Fibroblast of lung (primary cell): ENCODE results near the gene TCHP. TPM values are rescaled to one million over a fixed set of nuclear protein-coding genes. Genes with fewer than 3 reads are reported as not detected.

ENCODE experiments used
- DNase-seq, 2 donors: peaks; one replicate each; pipeline versions ENCODE4 v3.0.0 to v3.0.0-alpha.2; 2010; ENCODE audit warnings: low read depth in 2 of 2
- H2AFZ ChIP-seq: 2 replicates; pipeline ENCODE4 v1.5.1; 2012; ENCODE audit warnings: low read length, control low read depth, inconsistent platforms
- H3K27ac ChIP-seq: 2 replicates; pipeline ENCODE4 v1.5.1; 2011; ENCODE audit warnings: low read length, control low read depth; ENCODE audit not compliant: insufficient read depth
- H3K27me3 ChIP-seq: 2 replicates; pipeline ENCODE4 v1.5.1; 2011; ENCODE audit warnings: mild to moderate bottlenecking, low read length; ENCODE audit not compliant: control insufficient read depth, insufficient read depth
- H3K36me3 ChIP-seq: 2 replicates; pipeline ENCODE4 v1.5.1; 2011; ENCODE audit warnings: low read length; ENCODE audit not compliant: control insufficient read depth, insufficient read depth
- H3K4me1 ChIP-seq: 2 replicates; pipeline ENCODE4 v1.5.1; 2011; ENCODE audit warnings: low read length; ENCODE audit not compliant: control insufficient read depth, insufficient read depth; ENCODE audit errors: extremely low read depth
- H3K4me2 ChIP-seq: 2 replicates; pipeline ENCODE4 v1.5.1; 2011; ENCODE audit warnings: low read length, control low read depth; ENCODE audit not compliant: insufficient read depth; ENCODE audit errors: extremely low read depth
- H3K4me3 ChIP-seq, 4 experiments: fragments of 200-600 bp in 1 of 4; sonication (generic) in 1 of 4; replicated peaks in 1 of 4; 2 replicates each; pipeline ENCODE4 v1.5.1; 2011 to 2016; ENCODE audit warnings: low read length in 4 of 4, low read depth in 3 of 4, mild to moderate bottlenecking in 3 of 4, control low read depth in 2 of 4, inconsistent platforms in 1 of 4, mixed read lengths in 1 of 4; ENCODE audit not compliant: insufficient read depth in 1 of 4; ENCODE audit errors: control extremely low read depth in 1 of 4
- H3K79me2 ChIP-seq: 2 replicates; pipeline ENCODE4 v1.5.1; 2012; ENCODE audit warnings: mild to moderate bottlenecking, low read length, inconsistent platforms; ENCODE audit not compliant: control insufficient read depth, insufficient read depth
- H3K9ac ChIP-seq: 2 replicates; pipeline ENCODE4 v1.5.1; 2011; ENCODE audit warnings: mild to moderate bottlenecking, low read length, control low read depth; ENCODE audit not compliant: insufficient read depth
- H3K9me3 ChIP-seq: 2 replicates; pipeline ENCODE4 v1.5.1; 2012; ENCODE audit warnings: low read depth, low read length; ENCODE audit not compliant: control insufficient read depth, insufficient read depth
- H4K20me1 ChIP-seq: 2 replicates; pipeline ENCODE4 v1.5.1; 2011; ENCODE audit warnings: low read length; ENCODE audit not compliant: control insufficient read depth, insufficient read depth; ENCODE audit errors: extremely low read depth
- EZH2 ChIP-seq: IDR thresholded peaks from 2 replicates; pipeline ENCODE4 v1.5.1; 2012; ENCODE audit warnings: low read length, control low read depth, mild to moderate bottlenecking; ENCODE audit errors: missing control alignments
- polyA plus RNA-seq, 2 donors: library from polyadenylated mRNA; depleted of rRNA in 1 of 2; stranded (reverse) in 1 of 2; unstranded in 1 of 2; fragments of >200 nt; gene quantifications; 2 replicates each; pipeline ENCODE4 v1.2.1, GENCODE V29; 2011 to 2012; ENCODE audit warnings: missing spikeins in 1 of 2
- total RNA-seq: library from RNA; depleted of rRNA; stranded (reverse); fragments of >200 nt; gene quantifications from 2 replicates; pipeline ENCODE4 v1.2.1, GENCODE V29; 2014
- TF ChIP-seq, protein P1 (sequence below), 2 donors: IDR thresholded peaks in 1 of 2; conservative IDR thresholded peaks in 1 of 2; 1 replicate in 1 of 2; 2 replicates in 1 of 2; pipeline ENCODE4 v1.5.1; 2011 to 2012; ENCODE audit warnings: low read length in 2 of 2, control low read depth in 1 of 2, inconsistent platforms in 1 of 2, low read depth in 1 of 2, mild to moderate bottlenecking in 1 of 2

The TCHP gene
- total and polyA plus RNA-seq, 2 donors (not counting 1 experiment from before 2014, with no cell fraction given) = 9.4 to 10.3 TPM

DNA sequence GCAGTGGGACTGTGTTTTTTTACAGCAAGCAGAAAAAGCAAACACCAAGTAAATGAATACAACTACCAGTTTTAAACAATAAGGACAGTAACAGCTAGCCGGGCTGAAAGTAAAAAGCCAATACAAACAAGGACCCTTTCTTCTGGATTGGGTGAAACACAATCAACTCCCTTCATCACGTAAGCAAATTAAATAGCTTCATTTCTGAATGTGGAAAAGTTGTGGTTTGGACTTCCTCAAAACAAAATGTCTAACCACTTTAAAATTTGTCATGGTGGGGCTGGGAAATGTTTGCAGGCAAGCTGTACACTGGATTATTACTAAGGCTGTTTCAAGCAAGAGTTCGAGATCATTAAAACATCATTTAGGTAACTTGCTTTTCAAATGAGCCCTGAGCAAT is 47.4 kb downstream of the TCHP start:
- Histone ChIP-seq H3K27me3 (no peaks in the 10 kb centered on the region), H3K4me1 (peaks cover 52% of the 10 kb centered on the region), H4K20me1 (no peaks in the 10 kb centered on the region), H3K36me3 (peaks cover 12% of the 10 kb centered on the region), H3K27ac (peak overlapping the region; percentile 76), H3K4me2 (peak overlapping the region; percentile 26), H2AFZ (no peak overlapping the region), H3K9me3 (no peaks in the 10 kb centered on the region), H3K4me3 (no peak overlapping the region), H3K79me2 (no peaks in the 10 kb centered on the region), H3K9ac (no peak overlapping the region)
- TF ChIP-seq, protein P1, sequence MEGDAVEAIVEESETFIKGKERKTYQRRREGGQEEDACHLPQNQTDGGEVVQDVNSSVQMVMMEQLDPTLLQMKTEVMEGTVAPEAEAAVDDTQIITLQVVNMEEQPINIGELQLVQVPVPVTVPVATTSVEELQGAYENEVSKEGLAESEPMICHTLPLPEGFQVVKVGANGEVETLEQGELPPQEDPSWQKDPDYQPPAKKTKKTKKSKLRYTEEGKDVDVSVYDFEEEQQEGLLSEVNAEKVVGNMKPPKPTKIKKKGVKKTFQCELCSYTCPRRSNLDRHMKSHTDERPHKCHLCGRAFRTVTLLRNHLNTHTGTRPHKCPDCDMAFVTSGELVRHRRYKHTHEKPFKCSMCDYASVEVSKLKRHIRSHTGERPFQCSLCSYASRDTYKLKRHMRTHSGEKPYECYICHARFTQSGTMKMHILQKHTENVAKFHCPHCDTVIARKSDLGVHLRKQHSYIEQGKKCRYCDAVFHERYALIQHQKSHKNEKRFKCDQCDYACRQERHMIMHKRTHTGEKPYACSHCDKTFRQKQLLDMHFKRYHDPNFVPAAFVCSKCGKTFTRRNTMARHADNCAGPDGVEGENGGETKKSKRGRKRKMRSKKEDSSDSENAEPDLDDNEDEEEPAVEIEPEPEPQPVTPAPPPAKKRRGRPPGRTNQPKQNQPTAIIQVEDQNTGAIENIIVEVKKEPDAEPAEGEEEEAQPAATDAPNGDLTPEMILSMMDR (conservative IDR thresholded peaks at IDR 0.05 in 1 of 2, IDR thresholded peaks at IDR 0.05 in 1 of 2; ENCODE audit: low read depth in 1 of 2, low read length in 2 of 2) = no peak
- no peak for TF ChIP-seq EZH2
- peak; percentile 54 to 92 for DNase-seq

DNA sequence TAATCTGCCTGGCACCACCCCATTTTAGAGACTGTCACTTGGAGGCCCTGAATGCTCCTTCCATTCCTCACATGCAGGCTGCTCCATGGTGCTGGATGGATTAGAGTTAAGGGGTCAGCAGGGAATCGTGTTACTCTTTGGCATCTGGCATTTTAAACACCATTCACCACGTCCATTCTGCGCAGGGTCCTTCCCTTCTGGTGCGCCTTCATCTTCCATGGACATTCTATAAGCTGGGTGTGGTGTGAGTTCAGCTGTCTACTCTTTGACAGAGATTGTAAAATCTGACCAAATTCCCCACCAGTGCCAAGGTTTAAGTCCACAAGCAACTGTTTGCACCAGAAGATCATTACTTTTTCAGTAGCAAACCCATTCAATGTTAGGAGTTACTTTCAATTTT is 48.3 kb downstream of the TCHP start:
- H3K27me3 ChIP-seq = no peaks in the 10 kb centered on the region
- TF ChIP-seq, protein P1 (conservative IDR thresholded peaks at IDR 0.05 in 1 of 2, IDR thresholded peaks at IDR 0.05 in 1 of 2; ENCODE audit: low read depth in 1 of 2, low read length in 2 of 2) = no peak
- TF ChIP-seq EZH2 = no peak
- H3K4me2 ChIP-seq = peak overlapping the region; percentile 66
- H3K4me1 ChIP-seq = peaks cover 60% of the 10 kb centered on the region
- no peaks in the 10 kb centered on the region for H4K20me1 ChIP-seq
- H3K79me2 ChIP-seq = no peaks in the 10 kb centered on the region
- peaks cover 14% of the 10 kb centered on the region for H3K36me3 ChIP-seq
- H3K9me3 ChIP-seq = no peaks in the 10 kb centered on the region
- H2AFZ ChIP-seq = no peak overlapping the region
- H3K27ac ChIP-seq = peak overlapping the region; percentile 76
- no peak overlapping the region for H3K9ac ChIP-seq
- no peak overlapping the region for H3K4me3 ChIP-seq
- no peak for DNase-seq

DNA sequence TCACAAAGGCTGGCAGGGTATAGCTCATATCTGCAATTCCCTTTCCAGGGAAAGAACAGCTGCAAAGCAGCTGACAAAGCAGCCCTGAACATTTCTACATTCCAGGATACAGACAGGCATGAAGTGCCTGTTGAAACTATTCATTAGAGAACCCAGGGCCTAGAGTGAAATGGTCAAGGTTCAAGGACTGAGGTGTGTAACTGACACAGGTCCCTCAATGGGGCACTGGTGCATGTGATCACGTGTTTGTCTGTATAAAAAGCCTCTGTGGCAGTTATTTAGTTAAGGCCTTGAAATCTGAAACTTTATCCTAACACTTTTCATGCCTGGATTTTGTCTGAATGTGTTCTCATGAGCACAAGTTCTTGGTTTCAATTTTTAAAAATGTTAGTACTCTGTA is 49.0 kb downstream of the TCHP start:
- peak; percentile 75 to 86 for DNase-seq
- no peak overlapping the region for H3K9ac ChIP-seq

More for the DNA sequence above, 49.0 kb downstream of the TCHP start:
- H3K4me1 ChIP-seq = peaks cover 61% of the 10 kb centered on the region
- no peaks in the 10 kb centered on the region for H3K9me3 ChIP-seq
- no peaks in the 10 kb centered on the region for H3K79me2 ChIP-seq
- H3K4me3 ChIP-seq = no peak overlapping the region
- no peaks in the 10 kb centered on the region for H4K20me1 ChIP-seq
- H3K36me3 ChIP-seq = peaks cover 14% of the 10 kb centered on the region
- peak overlapping the region; percentile 76 for H3K27ac ChIP-seq
- peak overlapping the region; percentile 63 for H3K4me2 ChIP-seq
- H3K27me3 ChIP-seq = no peaks in the 10 kb centered on the region
- no peak overlapping the region for H2AFZ ChIP-seq
- TF ChIP-seq, protein P1 (conservative IDR thresholded peaks at IDR 0.05 in 1 of 2, IDR thresholded peaks at IDR 0.05 in 1 of 2; ENCODE audit: low read depth in 1 of 2, low read length in 2 of 2) = no peak
- no peak for TF ChIP-seq EZH2
